ENCODE measurements around the gene HPS4.
"Not testable (repeated sequence)": the region's sequence is repeated elsewhere in the genome, so short reads cannot be mapped to it uniquely, and the experiment has no call there.

Gene HPS4

DNA sequence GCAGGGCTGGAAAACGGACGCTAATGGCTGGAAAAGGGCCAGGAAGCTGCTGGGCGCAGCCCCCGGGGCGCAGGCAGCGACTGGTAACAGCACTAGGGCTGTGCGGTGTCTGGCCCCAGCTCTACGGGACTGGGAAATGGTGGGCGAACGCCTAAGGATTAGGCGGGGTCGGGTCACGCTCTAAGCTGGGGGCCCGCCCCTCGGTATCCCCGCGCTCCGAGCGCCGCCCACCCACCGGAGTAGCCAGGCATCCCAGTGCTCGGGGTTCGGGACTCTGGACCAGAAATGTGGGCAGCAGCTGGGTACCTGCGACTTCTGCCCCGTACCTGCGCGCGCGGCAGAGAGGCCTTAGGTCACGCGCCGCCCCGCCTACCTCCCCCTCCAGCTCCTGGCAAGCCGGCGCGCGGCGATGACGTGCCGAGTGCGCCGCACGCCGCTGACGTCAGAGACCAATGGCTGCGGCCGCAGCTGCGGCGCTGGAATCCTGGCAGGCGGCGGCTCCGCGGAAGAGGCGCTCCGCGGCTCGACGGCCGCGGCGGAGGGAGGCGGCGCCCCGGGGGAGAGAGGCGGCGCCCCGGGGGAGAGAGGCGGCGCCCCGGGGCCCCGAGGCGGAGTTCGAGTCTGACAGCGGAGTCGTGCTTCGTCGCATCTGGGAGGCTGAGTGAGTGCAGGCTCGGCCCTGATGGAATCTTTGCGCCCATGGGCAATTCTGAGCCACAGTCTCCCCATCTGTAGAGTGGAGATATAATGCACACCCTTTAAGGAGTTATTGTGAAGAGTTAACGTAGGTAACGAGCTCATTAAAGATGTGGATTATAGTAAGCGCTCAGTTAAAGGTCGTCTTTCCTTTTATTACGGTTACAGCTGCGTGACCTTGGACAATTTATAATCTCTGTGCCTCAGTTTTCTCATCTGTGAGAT lies at the start of gene HPS4, which contains the start of gene SRRD:
HPS4 (minus strand) TSS at position 345 of the 921 bp plus-strand sequence. CDS start 2,021 bp downstream, outside the sequence.
SRRD (plus strand) TSS at position 439 of the 921 bp plus-strand sequence; CDS start at position 453, 14 bp downstream.
- DNase-seq: peak; percentile 86

- peak; percentile 59 for DNase-seq
These were observed 45.8 kb upstream of the HPS4 start for GRCh38 chr22:26529345-26529744.

GRCh38 chr22:26528518-26528917 lies 44.9 kb upstream of the HPS4 start:
- not testable (repeated sequence) for DNase-seq

DNA sequence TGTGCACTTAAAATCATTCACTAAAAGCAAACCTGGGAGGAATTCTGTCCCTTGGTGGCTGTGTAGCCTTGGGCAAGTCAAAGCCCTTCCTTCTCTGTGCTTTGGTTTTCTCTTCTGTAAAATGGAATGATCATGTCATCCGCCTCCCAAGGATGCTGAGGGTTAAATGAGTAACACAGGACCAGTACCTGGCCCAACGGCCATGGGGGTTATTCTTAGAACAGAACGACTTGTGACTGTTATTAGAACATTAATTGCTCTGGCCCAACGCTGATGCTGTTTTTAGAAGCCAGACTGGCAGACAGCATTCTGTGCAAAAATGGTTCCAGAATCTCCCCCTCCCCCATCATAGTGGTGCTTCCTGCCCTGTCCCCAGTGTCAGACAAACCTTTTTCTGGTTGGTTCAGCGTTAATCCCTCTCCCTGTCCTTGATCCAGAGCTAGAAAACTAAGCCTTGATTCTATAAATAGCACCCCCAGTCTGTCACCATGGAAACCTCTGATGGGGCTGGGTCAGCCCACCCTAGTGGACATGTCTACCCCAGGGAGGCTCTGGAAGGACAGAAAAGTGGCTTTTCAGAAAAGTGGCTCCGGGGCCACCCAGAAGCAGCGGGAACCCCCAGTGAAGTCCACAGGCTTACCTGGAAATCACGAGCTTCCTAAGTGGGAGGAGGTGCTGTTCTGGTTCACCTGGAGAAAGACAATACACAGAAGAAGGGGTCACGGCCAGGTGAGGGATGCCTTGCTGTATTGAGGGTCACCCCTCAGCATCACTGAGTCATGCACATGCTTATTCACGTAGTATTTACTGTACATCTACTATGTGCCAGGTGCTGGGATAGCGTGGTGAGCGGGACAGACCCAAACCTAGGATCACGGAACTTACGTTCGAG lies 44.2 kb upstream of the HPS4 start:
- no peak for DNase-seq

- no peak for DNase-seq
These were observed 43.6 kb upstream of the HPS4 start for GRCh38 chr22:26527167-26527566.

DNA sequence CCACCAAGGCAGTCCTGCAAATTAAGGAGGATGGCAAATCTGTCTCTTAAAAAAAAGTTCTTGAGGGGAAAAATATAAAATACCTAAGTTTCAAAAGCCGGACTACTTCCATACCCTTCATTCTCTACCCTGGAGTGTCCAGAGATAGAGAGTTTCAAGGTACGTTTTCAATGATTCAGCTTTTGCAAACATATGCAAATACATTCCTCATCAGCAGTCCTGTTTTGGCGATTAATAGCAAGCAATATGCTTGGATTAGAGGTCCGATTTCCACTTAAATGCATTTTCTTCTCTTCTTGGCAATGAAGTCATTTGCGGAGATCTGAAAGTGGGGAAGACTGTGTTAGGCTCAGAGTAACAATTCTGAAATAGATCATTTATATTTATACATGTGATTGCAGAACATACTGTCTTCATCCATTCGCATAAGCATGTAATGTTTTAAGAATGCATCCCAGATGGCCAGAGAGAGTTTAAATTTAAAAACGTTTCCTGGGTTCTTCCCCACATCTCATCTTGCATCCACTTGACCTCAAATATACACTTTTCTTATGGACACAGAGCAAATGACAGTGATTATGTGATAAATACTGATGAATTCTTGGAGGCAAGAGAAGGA lies 42.5 kb upstream of the HPS4 start:
- no peak for DNase-seq

- no peak for DNase-seq
These were observed 41.3 kb upstream of the HPS4 start for GRCh38 chr22:26524870-26525269.

GRCh38 chr22:26522592-26522991 lies 39.0 kb upstream of the HPS4 start:
- DNase-seq: no peak

GRCh38 chr22:26522012-26522411 lies 38.4 kb upstream of the HPS4 start:
- DNase-seq: no peak

- DNase-seq: no peak
These were observed 33.8 kb upstream of the HPS4 start for GRCh38 chr22:26517429-26517828.

- no peak for DNase-seq
These were observed 32.9 kb upstream of the HPS4 start for GRCh38 chr22:26516503-26516902.

DNA sequence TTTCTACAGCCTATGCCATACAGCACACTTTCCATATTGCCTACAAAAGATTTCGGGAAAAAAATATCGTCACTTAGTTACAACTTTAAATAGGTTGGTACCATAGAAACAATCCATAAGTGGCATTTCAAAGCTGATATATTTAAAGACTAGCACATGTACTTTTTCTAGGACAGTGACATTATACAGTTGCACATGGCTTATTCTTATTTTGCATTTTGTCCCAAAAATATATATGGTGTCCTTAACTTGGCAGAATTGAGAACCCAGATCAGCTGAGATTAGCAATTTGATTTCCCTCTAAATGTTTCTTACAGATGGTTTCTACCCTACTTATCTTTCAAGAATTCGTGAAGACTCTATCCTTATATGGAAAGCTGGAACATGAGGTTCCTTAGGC lies 32.3 kb upstream of the HPS4 start:
- no peak for DNase-seq

DNA sequence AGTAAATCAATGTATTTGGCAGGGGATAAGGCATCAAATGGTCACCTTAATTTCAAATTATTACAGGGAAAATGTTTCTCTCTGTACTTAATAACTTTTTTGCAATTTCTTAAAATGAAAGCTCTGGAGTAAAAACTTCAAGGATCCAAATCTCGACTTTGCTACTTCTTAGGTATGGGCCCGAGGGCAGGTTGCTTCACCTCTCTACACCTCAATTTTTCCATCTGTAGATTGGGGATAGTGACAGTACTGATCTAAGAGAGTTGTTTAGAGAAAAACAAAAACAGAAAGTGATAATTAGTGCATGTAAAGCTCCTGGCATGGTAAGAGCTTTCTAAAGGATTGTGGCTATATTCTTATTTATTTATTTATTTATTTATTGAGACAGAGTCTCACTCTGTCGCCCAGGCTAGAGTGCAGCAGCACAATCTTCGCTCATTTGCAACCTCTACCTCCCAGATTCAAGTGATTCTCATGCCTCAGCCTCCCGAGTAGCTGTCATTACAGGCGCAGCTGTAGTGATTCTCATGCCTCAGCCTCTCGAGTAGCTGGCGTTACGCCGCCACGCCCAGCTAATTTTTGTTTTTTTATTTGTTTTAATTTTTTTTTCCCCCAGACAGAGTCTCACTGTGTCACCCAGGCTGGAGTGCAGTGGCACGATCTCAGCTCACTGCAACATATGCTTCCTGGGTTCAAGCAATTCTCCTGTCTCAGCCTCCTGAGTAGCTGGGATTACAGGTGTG lies 31.0 kb upstream of the HPS4 start:
- DNase-seq: no peak

- DNase-seq: no peak
These were observed 30.3 kb upstream of the HPS4 start for GRCh38 chr22:26513838-26514237.

DNA sequence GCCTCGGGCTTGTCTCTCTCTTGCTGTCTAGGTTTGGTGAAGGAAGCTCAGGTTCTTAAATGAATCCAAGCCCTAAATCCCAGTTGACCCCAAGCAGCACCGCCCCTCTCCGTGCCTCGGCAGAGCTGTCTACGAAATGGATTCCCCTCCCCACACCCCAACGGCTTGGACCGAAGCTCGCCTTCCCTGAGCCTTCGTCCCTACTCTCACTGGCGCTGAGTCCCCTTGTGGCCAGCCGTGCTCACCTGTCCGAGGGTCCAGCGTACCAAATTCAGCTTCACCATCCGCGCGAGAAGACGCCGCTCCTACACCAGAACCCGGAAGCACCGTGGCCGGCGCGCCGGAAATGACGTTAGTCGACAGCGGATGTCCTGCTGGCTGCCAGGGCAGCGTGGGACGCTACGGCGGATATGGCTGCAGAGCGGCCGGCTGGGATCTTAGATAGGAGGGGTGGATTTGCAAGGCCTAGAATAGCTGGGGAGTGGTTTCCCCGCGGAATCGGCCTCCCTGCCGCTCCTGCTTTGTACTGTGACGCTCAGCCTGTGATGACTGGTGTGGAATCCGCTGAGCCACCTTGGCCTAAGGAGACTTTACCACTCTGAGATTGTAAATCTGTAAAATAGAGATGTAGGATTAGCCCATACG lies 28.7 kb upstream of the HPS4 start, which contains the start of gene TFIP11:
TFIP11 (minus strand) TSS at position 325 of the 645 bp plus-strand sequence. CDS start 2,201 bp downstream, outside the sequence.
- peak; percentile 83 for DNase-seq

- no peak for DNase-seq
These were observed 24.6 kb upstream of the HPS4 start for GRCh38 chr22:26508148-26508547.

DNA sequence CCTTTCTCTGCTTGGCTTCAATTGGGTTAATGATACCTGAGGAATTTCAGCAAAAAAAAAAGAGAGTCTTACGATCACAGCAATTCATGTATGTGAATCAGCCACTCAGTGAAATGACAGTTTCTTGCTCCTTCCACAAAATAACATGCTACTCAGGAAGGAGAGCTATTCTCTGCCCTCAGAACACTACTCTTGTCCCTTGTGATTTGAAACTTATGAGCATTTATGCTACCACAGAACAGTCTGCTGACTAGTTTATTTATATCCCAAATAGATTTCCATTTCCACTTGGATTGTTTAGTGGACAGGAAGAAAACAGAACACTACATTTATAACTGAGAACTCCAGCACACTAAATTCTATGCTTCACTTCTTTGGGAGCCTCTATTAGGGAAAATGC lies 20.2 kb upstream of the HPS4 start:
- DNase-seq: no peak

GRCh38 chr22:26502688-26503561 lies 19.3 kb upstream of the HPS4 start:
- DNase-seq: peak; percentile 20

DNA sequence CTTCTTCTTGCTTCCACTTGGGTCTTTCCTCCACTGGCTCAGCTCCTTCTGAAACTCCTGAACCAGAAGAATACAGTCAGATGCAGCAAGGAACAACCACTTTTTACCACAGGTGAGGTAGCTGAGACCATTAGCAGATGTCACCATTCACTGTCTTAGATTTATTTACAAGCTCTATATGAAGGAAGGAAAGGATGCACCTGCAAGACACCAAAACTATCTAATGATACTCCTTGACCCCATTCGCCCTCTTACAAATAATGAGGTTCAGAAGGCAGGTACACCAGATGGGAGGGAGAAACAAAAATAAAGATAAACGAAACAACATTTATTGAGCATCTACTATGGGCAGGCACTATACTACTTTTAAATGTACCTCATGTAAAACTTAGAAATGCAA lies 18.4 kb upstream of the HPS4 start:
- no peak for DNase-seq

DNA sequence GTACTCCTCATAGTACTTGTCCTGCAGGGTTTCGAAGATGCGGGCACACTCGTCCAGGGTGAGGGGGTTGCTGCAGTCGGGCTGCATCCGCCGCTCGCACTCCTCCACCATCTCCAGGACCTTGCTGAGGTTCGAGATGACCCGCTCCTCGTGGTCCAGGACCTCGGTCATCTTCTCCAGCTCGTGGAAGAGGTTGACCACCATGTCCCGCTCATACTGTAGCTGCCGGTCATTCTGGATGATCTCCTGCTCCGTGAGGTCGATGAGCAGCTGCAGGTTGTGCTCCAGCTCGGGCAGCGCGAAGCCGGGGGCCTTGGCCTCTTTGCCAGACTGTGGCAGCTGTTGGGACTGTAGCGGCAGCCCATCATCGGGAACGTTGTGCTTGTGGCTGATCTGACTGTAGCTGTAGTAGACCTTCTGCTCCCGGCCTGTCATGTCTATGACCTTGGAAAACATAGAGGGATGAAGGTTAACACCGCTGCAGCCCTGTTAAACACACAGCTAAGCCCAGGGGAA lies 15.7 kb upstream of the HPS4 start:
- no peak for DNase-seq
